GM21717 (cell line): ENCODE measurements around the gene PRDX5.

Source experiments
- ATAC-seq: cut with Tn5 transposase; IDR thresholded peaks from one replicate; pipeline ENCODE4 v1.9.1; 2021; ENCODE audit warnings: mild to moderate bottlenecking, moderate library complexity; ENCODE audit not compliant: unreplicated experiment

The PRDX5 gene

GRCh38 chr11:64359712-64360445, 42.0 kb downstream of the PRDX5 start:
- ATAC-seq = no peak

- no peak for ATAC-seq
Measured at GRCh38 chr11:64360448-64360921, 42.6 kb downstream of the PRDX5 start.

- ATAC-seq = no peak
Measured at GRCh38 chr11:64361659-64362058, 43.7 kb downstream of the PRDX5 start.

GRCh38 chr11:64362339-64362738, 44.4 kb downstream of the PRDX5 start:
- no peak for ATAC-seq

GRCh38 chr11:64364435-64364834, 46.5 kb downstream of the PRDX5 start:
- ATAC-seq = no peak

GRCh38 chr11:64364911-64365310, 47.0 kb downstream of the PRDX5 start:
- no peak for ATAC-seq

- no peak for ATAC-seq
Measured at GRCh38 chr11:64366751-64367150, 48.8 kb downstream of the PRDX5 start.

- no peak for ATAC-seq
Measured at GRCh38 chr11:64367931-64368672, 50.2 kb downstream of the PRDX5 start.

GRCh38 chr11:64368673-64369074, 50.8 kb downstream of the PRDX5 start:
- ATAC-seq = no peak

- no peak for ATAC-seq
Measured at GRCh38 chr11:64369440-64370421, 51.8 kb downstream of the PRDX5 start.

- no peak for ATAC-seq
Measured at GRCh38 chr11:64371201-64371600, 53.3 kb downstream of the PRDX5 start.
